ENCODE measurements around the gene TMC1. TPM values are rescaled to one million over a fixed set of nuclear protein-coding genes. Genes with fewer than 3 reads are reported as not detected.

TMC1 gene
- total and polyA plus RNA-seq, 2 of the 8 experiments (the other 6 are each of a cell fraction or from before 2014, with no cell fraction given) = 0.95 to 0.98 TPM

- H3K36me3 ChIP-seq (ENCODE audit: control insufficient read depth in 2 of 4, insufficient read depth in 4 of 4, low read length in 3 of 4) = no peaks in the 10 kb centered on the region
- H3K4me3 ChIP-seq (ENCODE audit: extremely low read depth in 1 of 4, insufficient read depth in 2 of 4, low read depth in 3 of 4, low read length in 4 of 4) = no peak overlapping the region
- no peak overlapping the region for H4K5ac ChIP-seq (ENCODE audit: insufficient read length, low read depth, low read length)
- WGBS, 2 experiments (ENCODE audit: extremely low coverage in 1 of 2, insufficient coverage in 1 of 2, insufficient read length in 1 of 2, insufficient replicate concordance in 2 of 2, low coverage in 1 of 2, low lambda C conversion rate in 2 of 2, missing lambda C conversion rate in 1 of 2) = 73% methylated on average over 8 of the region's 8 CpGs; no CpG with 5 or more reads in 1 of the 2 experiments
- no peak overlapping the region for H2AFZ ChIP-seq (ENCODE audit: low read length)
- H3K56ac ChIP-seq (replicated peaks; ENCODE audit: insufficient read length, low read depth, low read length) = no peak overlapping the region
- FAIRE-seq (no peak), DNase-seq (ENCODE audit: low read depth in 1 of 2, low spot score in 2 of 2) (no peak)
- no peak overlapping the region for H3K23ac ChIP-seq (ENCODE audit: insufficient read length)
- no peaks in the 10 kb centered on the region for H3K79me1 ChIP-seq (ENCODE audit: low read depth, low read length)
- no peak overlapping the region for H3K9ac ChIP-seq (replicated peaks in 1 of 4; ENCODE audit: extremely low read depth in 1 of 4, low read depth in 3 of 4, low read length in 3 of 4)
- H4K8ac ChIP-seq (ENCODE audit: extremely low read depth, insufficient read depth, low read length) = no peak overlapping the region
- TF ChIP-seq RAD21 (IDR thresholded peaks at IDR 0.05 in 1 of 2, conservative IDR thresholded peaks at IDR 0.05 in 1 of 2; ENCODE audit: low read depth in 2 of 2, low read length in 2 of 2) (peak; percentile 58 to 67), MAFK (IDR thresholded peaks at IDR 0.05; ENCODE audit: low read depth, low read length) (0 out of 2 replicates have a peak, but pooled peaks have one; percentile 14), CTCF (IDR thresholded peaks at IDR 0.05; ENCODE audit: control extremely low read depth in 1 of 3, insufficient read depth in 1 of 3, low read depth in 1 of 3, low read length in 3 of 3) (peak in 2 of 3 experiments; percentile 45 to 54; a peak in 2 of 4 replicates), TAF7 (optimal IDR thresholded peaks at IDR 0.05; ENCODE audit: borderline replicate concordance, low read depth, low read length) (no peak)
- H4K20me1 ChIP-seq (replicated peaks in 1 of 2; ENCODE audit: control insufficient read depth in 1 of 2, insufficient read depth in 2 of 2, low read length in 2 of 2) = no peaks in the 10 kb centered on the region
- H2BK15ac ChIP-seq (ENCODE audit: low read length) = no peak overlapping the region
- no peaks in the 10 kb centered on the region for H3K23me2 ChIP-seq (ENCODE audit: low read depth, low read length)
- H3K27me3 ChIP-seq (replicated peaks in 1 of 4; ENCODE audit: control insufficient read depth in 3 of 4, extremely low read depth in 1 of 4, insufficient read depth in 3 of 4, low read length in 3 of 4) = no peaks in the 10 kb centered on the region
- H2AK5ac ChIP-seq (ENCODE audit: low read depth, low read length) = no peak overlapping the region
- H3K4me1 ChIP-seq (replicated peaks in 1 of 4; ENCODE audit: control insufficient read depth in 3 of 4, insufficient read depth in 4 of 4, low read length in 3 of 4) = peaks cover 0 to 2% (median 1%) of the 10 kb centered on the region in 4 experiments; a peak in 3 of 7 replicates
- ChIA-PET POLR2A (ENCODE audit: partially characterized antibody) (no interaction called here), CTCF (ENCODE audit: partially characterized antibody) (interaction anchor here (0.7 to 5.9 kb wide), 46 partner anchors 9 to 872 kb away, joined by 3 to 44 read pairs (median 4); no protein-coding TSS in a partner anchor)
- H3K4me2 ChIP-seq (ENCODE audit: insufficient read depth in 1 of 2, low read depth in 2 of 2, low read length in 2 of 2) = no peak overlapping the region
- H3K4ac ChIP-seq (replicated peaks; ENCODE audit: insufficient read length, low read depth, low read length) = no peak overlapping the region
- H3K9me3 ChIP-seq (ENCODE audit: insufficient read depth in 2 of 2, low read depth in 1 of 2, low read length in 1 of 2) = no peaks in the 10 kb centered on the region
- no peak overlapping the region for H3K14ac ChIP-seq (ENCODE audit: insufficient read length)
- H3K79me2 ChIP-seq (ENCODE audit: control insufficient read depth in 1 of 2, insufficient read depth in 2 of 2, low read length in 2 of 2) = no peaks in the 10 kb centered on the region
- H4K91ac ChIP-seq (replicated peaks; ENCODE audit: insufficient read length, low read length) = no peak overlapping the region
- no peak overlapping the region for H2BK120ac ChIP-seq (replicated peaks; ENCODE audit: low read depth, low read length)
- no peak overlapping the region for H3K27ac ChIP-seq (ENCODE audit: low read depth, low read length)
- no peak overlapping the region for H2BK20ac ChIP-seq (ENCODE audit: low read length)
- H2BK12ac ChIP-seq (ENCODE audit: low read depth, low read length) = no peak overlapping the region
- H3K18ac ChIP-seq (ENCODE audit: extremely low read depth, low read length) = no peak overlapping the region
- no peak overlapping the region for H2BK5ac ChIP-seq (ENCODE audit: low read depth, low read length)
Measured at GRCh38 chr9:72856972-72857623, 335.7 kb downstream of the TMC1 start.

Data from H1 (cell line).